Muscle layer of colon (tissue), 2 donors: ENCODE data around the gene NOD2.
A peak's percentile ranks its signal among the peaks of the same experiment; 100 is the strongest.

Source experiments
- H3K27ac ChIP-seq: one replicate; pipeline ENCODE4 v1.7.0; 2013; ENCODE audit warnings: low read depth, mild to moderate bottlenecking, low read length, moderate library complexity
- H3K27me3 ChIP-seq, 2 donors: one replicate each; pipeline ENCODE4 v1.7.0; 2013; ENCODE audit warnings: low read length in 2 of 2, mild to moderate bottlenecking in 2 of 2; ENCODE audit not compliant: insufficient read depth in 2 of 2, control insufficient read depth in 1 of 2
- H3K36me3 ChIP-seq: one replicate; pipeline ENCODE4 v1.7.0; 2013; ENCODE audit warnings: mild to moderate bottlenecking, low read length; ENCODE audit not compliant: insufficient read depth
- H3K4me1 ChIP-seq: one replicate; pipeline ENCODE4 v1.7.0; 2013; ENCODE audit warnings: mild to moderate bottlenecking, low read length; ENCODE audit not compliant: insufficient read depth
- H3K4me3 ChIP-seq, 2 donors: one replicate each; pipeline ENCODE4 v1.7.0; 2013; ENCODE audit warnings: low read length in 2 of 2, low read depth in 1 of 2, mild to moderate bottlenecking in 1 of 2, moderate library complexity in 1 of 2
- H3K9ac ChIP-seq: one replicate; pipeline ENCODE4 v1.7.0; 2013; ENCODE audit warnings: low read length
- H3K9me3 ChIP-seq: one replicate; pipeline ENCODE4 v1.7.0; 2013; ENCODE audit warnings: mild to moderate bottlenecking, low read length
- donor health status: abdominal sarcoma.
- donor health status: Adenocarcinoma of cecum.

NOD2 gene

GRCh38 chr16:50709980-50710379 is 16.6 kb downstream of the NOD2 start:
- no peak overlapping the region for H3K27ac ChIP-seq
- H3K4me3 ChIP-seq, result no peak overlapping the region
- H3K9me3 ChIP-seq, result no peaks in the 10 kb centered on the region
- H3K27me3 ChIP-seq, result no peaks in the 10 kb centered on the region
- H3K9ac ChIP-seq, result no peak overlapping the region
- H3K4me1 ChIP-seq, result peaks cover 12% of the 10 kb centered on the region
- H3K36me3 ChIP-seq, result no peaks in the 10 kb centered on the region

- Histone ChIP-seq H3K27ac (no peak overlapping the region), H3K4me1 (peaks cover 12% of the 10 kb centered on the region), H3K27me3 (no peaks in the 10 kb centered on the region), H3K4me3 (no peak overlapping the region), H3K9ac (no peak overlapping the region), H3K9me3 (no peaks in the 10 kb centered on the region), H3K36me3 (no peaks in the 10 kb centered on the region)
These were observed 17.6 kb downstream of the NOD2 start for GRCh38 chr16:50711040-50711439.

- Histone ChIP-seq H3K4me3 (no peak overlapping the region), H3K36me3 (no peaks in the 10 kb centered on the region), H3K27ac (peak overlapping the region; percentile 42), H3K9ac (no peak overlapping the region), H3K27me3 (no peaks in the 10 kb centered on the region), H3K4me1 (peaks cover 12% of the 10 kb centered on the region), H3K9me3 (no peaks in the 10 kb centered on the region)
These were observed 18.6 kb downstream of the NOD2 start for GRCh38 chr16:50711862-50712559.

GRCh38 chr16:50712560-50712898 is 19.1 kb downstream of the NOD2 start:
- no peaks in the 10 kb centered on the region for H3K36me3 ChIP-seq
- no peak overlapping the region for H3K9ac ChIP-seq
- no peak overlapping the region for H3K27ac ChIP-seq
- no peak overlapping the region for H3K4me3 ChIP-seq
- no peaks in the 10 kb centered on the region for H3K27me3 ChIP-seq
- H3K4me1 ChIP-seq, result peaks cover 12% of the 10 kb centered on the region
- no peaks in the 10 kb centered on the region for H3K9me3 ChIP-seq

GRCh38 chr16:50712956-50713355 is 19.6 kb downstream of the NOD2 start:
- Histone ChIP-seq H3K36me3 (no peaks in the 10 kb centered on the region), H3K27me3 (no peaks in the 10 kb centered on the region), H3K27ac (no peak overlapping the region), H3K4me3 (no peak overlapping the region), H3K9me3 (no peaks in the 10 kb centered on the region), H3K9ac (no peak overlapping the region), H3K4me1 (peaks cover 12% of the 10 kb centered on the region)

- no peaks in the 10 kb centered on the region for H3K9me3 ChIP-seq
- no peak overlapping the region for H3K9ac ChIP-seq
- H3K4me1 ChIP-seq, result peaks cover 6% of the 10 kb centered on the region
- no peak overlapping the region for H3K27ac ChIP-seq
- no peaks in the 10 kb centered on the region for H3K27me3 ChIP-seq
- H3K4me3 ChIP-seq, result no peak overlapping the region
- H3K36me3 ChIP-seq, result no peaks in the 10 kb centered on the region
These were observed 23.7 kb downstream of the NOD2 start for GRCh38 chr16:50717091-50717490.

GRCh38 chr16:50717494-50717893 is 24.1 kb downstream of the NOD2 start:
- no peak overlapping the region for H3K4me3 ChIP-seq
- H3K36me3 ChIP-seq, result no peaks in the 10 kb centered on the region
- H3K27ac ChIP-seq, result no peak overlapping the region
- no peaks in the 10 kb centered on the region for H3K27me3 ChIP-seq
- peaks cover 6% of the 10 kb centered on the region for H3K4me1 ChIP-seq
- no peak overlapping the region for H3K9ac ChIP-seq
- no peaks in the 10 kb centered on the region for H3K9me3 ChIP-seq

GRCh38 chr16:50718061-50718760 is 24.8 kb downstream of the NOD2 start:
- H3K4me3 ChIP-seq, result no peak overlapping the region
- no peaks in the 10 kb centered on the region for H3K9me3 ChIP-seq
- H3K27me3 ChIP-seq, result no peaks in the 10 kb centered on the region
- no peak overlapping the region for H3K27ac ChIP-seq
- peaks cover 6% of the 10 kb centered on the region for H3K4me1 ChIP-seq
- no peaks in the 10 kb centered on the region for H3K36me3 ChIP-seq
- no peak overlapping the region for H3K9ac ChIP-seq

GRCh38 chr16:50718761-50719400 is 25.5 kb downstream of the NOD2 start:
- H3K4me1 ChIP-seq, result peaks cover 5% of the 10 kb centered on the region
- no peak overlapping the region for H3K9ac ChIP-seq
- no peaks in the 10 kb centered on the region for H3K36me3 ChIP-seq
- H3K4me3 ChIP-seq, result no peak overlapping the region
- no peak overlapping the region for H3K27ac ChIP-seq
- H3K9me3 ChIP-seq, result no peaks in the 10 kb centered on the region
- no peaks in the 10 kb centered on the region for H3K27me3 ChIP-seq

- no peaks in the 10 kb centered on the region for H3K27me3 ChIP-seq
- no peaks in the 10 kb centered on the region for H3K4me1 ChIP-seq
- no peaks in the 10 kb centered on the region for H3K36me3 ChIP-seq
- H3K9ac ChIP-seq, result no peak overlapping the region
- H3K9me3 ChIP-seq, result no peaks in the 10 kb centered on the region
- no peak overlapping the region for H3K4me3 ChIP-seq
- no peak overlapping the region for H3K27ac ChIP-seq
These were observed 26.3 kb downstream of the NOD2 start for GRCh38 chr16:50719401-50720337.
